Fibroblast of lung (primary cell): ENCODE measurements around the gene NPPC.

Source experiments
- CTCF ChIP-seq, 2 donors: IDR thresholded peaks in 1 of 2; conservative IDR thresholded peaks in 1 of 2; 1 replicate in 1 of 2; 2 replicates in 1 of 2; pipeline ENCODE4 v1.5.1; 2011 to 2012; ENCODE audit warnings: low read length in 2 of 2, control low read depth in 1 of 2, inconsistent platforms in 1 of 2, low read depth in 1 of 2, mild to moderate bottlenecking in 1 of 2
- EZH2 ChIP-seq: IDR thresholded peaks from 2 replicates; pipeline ENCODE4 v1.5.1; 2012; ENCODE audit warnings: low read length, control low read depth, mild to moderate bottlenecking; ENCODE audit errors: missing control alignments

DNA sequence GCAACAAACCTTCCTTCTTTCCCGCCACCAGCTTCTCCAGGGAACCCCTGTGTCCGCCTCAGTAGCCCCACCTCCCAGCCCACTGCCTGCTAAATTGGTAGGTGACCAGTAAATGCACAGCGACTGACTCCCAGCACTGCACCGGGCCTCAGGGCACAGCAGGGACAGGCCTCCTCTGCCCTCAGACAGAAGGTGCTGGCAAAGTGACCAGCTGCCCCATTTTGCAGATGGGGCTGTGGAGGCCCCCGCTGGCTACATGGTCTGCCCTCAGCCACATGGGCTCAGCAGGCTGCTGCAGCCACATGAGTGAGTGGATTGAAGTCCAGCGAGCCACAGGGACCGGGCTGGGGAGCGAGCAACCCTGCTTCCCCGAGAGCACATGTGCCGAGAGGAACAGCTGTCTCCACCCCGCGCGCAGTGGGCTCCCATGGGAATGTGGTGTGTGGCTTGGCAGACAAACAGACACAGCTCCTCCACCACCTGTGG is 7.8 kb upstream of the NPPC start:
- no peak for TF ChIP-seq CTCF (conservative IDR thresholded peaks at IDR 0.05 in 1 of 2, IDR thresholded peaks at IDR 0.05 in 1 of 2; ENCODE audit: low read depth in 1 of 2, low read length in 2 of 2)
- TF ChIP-seq EZH2, result no peak
